Activated CD8-positive, alpha-beta memory T cell treated with anti-CD3 and anti-CD28 coated beads, Interleukin-2, amount 50 U/mL, for 4 hours (primary cell): ENCODE results near the gene ZNF189.

ENCODE experiments used
- DNase-seq: peaks from one replicate; pipeline ENCODE4 v3.0.0-alpha.2; 2020

ZNF189 gene

GRCh38 chr9:101398068-101398929, at the start of gene ZNF189, which contains the start of gene MRPL50:
ZNF189 (plus strand) TSS chr9:101398851; CDS start chr9:101399157, 306 bp downstream.
MRPL50 (minus strand) TSS chr9:101398618; CDS start chr9:101398592, 26 bp downstream.
- peak; percentile 96 for DNase-seq

GRCh38 chr9:101350285-101350684, 48.4 kb upstream of the ZNF189 start:
- no peak for DNase-seq

GRCh38 chr9:101352892-101353463, 45.7 kb upstream of the ZNF189 start:
- no peak for DNase-seq

- no peak for DNase-seq
Measured at GRCh38 chr9:101353683-101354082, 45.0 kb upstream of the ZNF189 start.

- DNase-seq, result no peak
Measured at GRCh38 chr9:101354143-101354764, 44.4 kb upstream of the ZNF189 start.

- no peak for DNase-seq
Measured at GRCh38 chr9:101354765-101355708, 43.6 kb upstream of the ZNF189 start.

- DNase-seq, result no peak
Measured at GRCh38 chr9:101356619-101357018, 42.0 kb upstream of the ZNF189 start.

- DNase-seq, result no peak
Measured at GRCh38 chr9:101359679-101360078, 39.0 kb upstream of the ZNF189 start.

- no peak for DNase-seq
Measured at GRCh38 chr9:101360647-101361046, 38.0 kb upstream of the ZNF189 start.

- no peak for DNase-seq
Measured at GRCh38 chr9:101362450-101362849, 36.2 kb upstream of the ZNF189 start.

GRCh38 chr9:101365181-101365580, 33.5 kb upstream of the ZNF189 start:
- no peak for DNase-seq

- DNase-seq, result no peak
Measured at GRCh38 chr9:101366038-101366756, 32.5 kb upstream of the ZNF189 start.

- no peak for DNase-seq
Measured at GRCh38 chr9:101367323-101367722, 31.3 kb upstream of the ZNF189 start.

- no peak for DNase-seq
Measured at GRCh38 chr9:101369286-101369685, 29.4 kb upstream of the ZNF189 start.

GRCh38 chr9:101369884-101370531, 28.6 kb upstream of the ZNF189 start:
- DNase-seq, result no peak

- no peak for DNase-seq
Measured at GRCh38 chr9:101371813-101372212, 26.8 kb upstream of the ZNF189 start.

- no peak for DNase-seq
Measured at GRCh38 chr9:101372327-101373118, 26.1 kb upstream of the ZNF189 start.

- DNase-seq, result no peak
Measured at GRCh38 chr9:101375546-101375945, 23.1 kb upstream of the ZNF189 start.

GRCh38 chr9:101376111-101376848, 22.4 kb upstream of the ZNF189 start:
- DNase-seq, result no peak

- DNase-seq, result no peak
Measured at GRCh38 chr9:101380295-101380694, 18.4 kb upstream of the ZNF189 start.
